ENCODE results near the gene MBNL2. TPM values are rescaled to one million over a fixed set of nuclear protein-coding genes. Genes with fewer than 3 reads are reported as not detected.

The MBNL2 gene
- total RNA-seq, 2 experiments from 2014 or later: 2.7 to 7.4 TPM

DNA sequence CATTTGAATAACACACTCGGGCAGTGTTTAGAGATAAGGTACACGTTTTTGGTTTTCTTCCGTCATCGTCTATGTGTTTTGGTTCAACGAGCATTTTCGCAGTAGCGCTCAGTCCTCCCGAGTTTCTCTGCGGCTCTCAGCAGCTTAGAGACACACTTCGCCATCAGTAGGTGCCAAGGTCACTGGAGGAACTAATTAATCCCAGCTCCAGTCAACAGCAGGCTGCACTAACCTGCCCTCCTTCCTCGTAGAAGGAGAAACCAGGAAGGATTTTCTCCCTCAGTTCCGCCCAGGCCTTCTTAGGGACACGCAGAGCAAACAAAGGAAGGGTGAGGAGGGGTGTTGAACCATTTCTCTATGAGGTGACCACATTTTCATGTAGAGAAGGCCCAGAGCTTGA, 12.6 kb downstream of the MBNL2 start:
- Histone ChIP-seq H3K36me3 (ENCODE audit: insufficient read depth, low read length) (no peaks in the 10 kb centered on the region), H3K9me2 (ENCODE audit: insufficient read depth, low read length) (no peaks in the 10 kb centered on the region), H3K79me2 (ENCODE audit: insufficient read depth, low read depth, low read length) (no peaks in the 10 kb centered on the region), H3K4me2 (ENCODE audit: low read length) (no peak overlapping the region), H3K4me1 (ENCODE audit: insufficient read depth, low read length, poor library complexity, severe bottlenecking) (no peaks in the 10 kb centered on the region), H4K20me1 (ENCODE audit: insufficient read depth, low read length) (no peaks in the 10 kb centered on the region), H3K9me3 (ENCODE audit: low read length) (no peaks in the 10 kb centered on the region), H2AFZ (ENCODE audit: low read length) (no peak overlapping the region), H3K4me3 (ENCODE audit: low read depth, low read length, poor library complexity, severe bottlenecking) (no peak overlapping the region), H3K27ac (ENCODE audit: low read depth, low read length, poor library complexity, severe bottlenecking) (no peak overlapping the region)
- intact Hi-C loops (cut with micrococcal nuclease; ENCODE audit: unreplicated experiment): no loop called here
- no peak for TF ChIP-seq EZH2phosphoT487 (IDR thresholded peaks at IDR 0.05; ENCODE audit: borderline replicate concordance, low read depth, low read length)
- TF ChIP-seq, protein P1, sequence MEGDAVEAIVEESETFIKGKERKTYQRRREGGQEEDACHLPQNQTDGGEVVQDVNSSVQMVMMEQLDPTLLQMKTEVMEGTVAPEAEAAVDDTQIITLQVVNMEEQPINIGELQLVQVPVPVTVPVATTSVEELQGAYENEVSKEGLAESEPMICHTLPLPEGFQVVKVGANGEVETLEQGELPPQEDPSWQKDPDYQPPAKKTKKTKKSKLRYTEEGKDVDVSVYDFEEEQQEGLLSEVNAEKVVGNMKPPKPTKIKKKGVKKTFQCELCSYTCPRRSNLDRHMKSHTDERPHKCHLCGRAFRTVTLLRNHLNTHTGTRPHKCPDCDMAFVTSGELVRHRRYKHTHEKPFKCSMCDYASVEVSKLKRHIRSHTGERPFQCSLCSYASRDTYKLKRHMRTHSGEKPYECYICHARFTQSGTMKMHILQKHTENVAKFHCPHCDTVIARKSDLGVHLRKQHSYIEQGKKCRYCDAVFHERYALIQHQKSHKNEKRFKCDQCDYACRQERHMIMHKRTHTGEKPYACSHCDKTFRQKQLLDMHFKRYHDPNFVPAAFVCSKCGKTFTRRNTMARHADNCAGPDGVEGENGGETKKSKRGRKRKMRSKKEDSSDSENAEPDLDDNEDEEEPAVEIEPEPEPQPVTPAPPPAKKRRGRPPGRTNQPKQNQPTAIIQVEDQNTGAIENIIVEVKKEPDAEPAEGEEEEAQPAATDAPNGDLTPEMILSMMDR (conservative IDR thresholded peaks at IDR 0.05; ENCODE audit: low read length): no peak
- ChIA-PET POLR2A (no interaction called here), CTCF (ENCODE audit: unreplicated experiment) (no interaction called here)
- no peak for DNase-seq (ENCODE audit: low spot score)
- no TSS peak for BruUV-seq (replicated peaks)

DNA sequence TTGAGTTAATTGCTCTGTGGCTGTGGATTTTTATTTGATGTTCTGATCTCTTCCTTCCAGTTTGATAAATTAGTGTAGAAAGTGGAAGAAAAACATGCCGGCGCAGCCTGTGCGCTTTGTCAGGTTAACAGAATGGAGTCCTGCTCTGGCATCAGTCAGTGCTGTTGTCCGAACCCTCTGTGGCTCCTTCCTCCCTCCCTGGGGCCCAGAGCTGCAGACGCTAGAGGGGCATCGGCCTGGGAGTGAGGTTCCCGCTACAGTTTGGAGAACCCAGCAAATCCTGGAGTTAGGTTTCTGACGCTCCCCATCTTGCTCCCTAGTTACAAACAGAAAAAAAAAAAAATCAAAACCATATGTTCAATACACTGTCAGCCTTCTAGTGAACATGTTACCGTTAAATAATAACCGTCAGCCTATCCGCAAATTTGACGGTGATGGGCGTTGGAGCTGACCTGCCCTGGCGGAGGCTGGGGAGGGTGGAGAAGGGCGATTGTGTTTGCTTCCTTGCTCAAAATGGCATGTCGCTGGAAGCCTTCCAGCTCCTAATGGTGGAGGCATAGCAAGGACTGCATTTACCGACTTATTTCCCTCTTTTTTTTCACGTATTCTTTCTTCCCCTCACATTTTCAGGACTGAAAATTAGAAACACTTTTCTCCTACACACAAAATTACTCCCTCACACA, 13.6 kb downstream of the MBNL2 start:
- Histone ChIP-seq H3K4me1 (ENCODE audit: insufficient read depth, low read length, poor library complexity, severe bottlenecking) (no peaks in the 10 kb centered on the region), H3K4me2 (ENCODE audit: low read length) (no peak overlapping the region), H3K4me3 (ENCODE audit: low read depth, low read length, poor library complexity, severe bottlenecking) (no peak overlapping the region), H4K20me1 (ENCODE audit: insufficient read depth, low read length) (no peaks in the 10 kb centered on the region), H3K36me3 (ENCODE audit: insufficient read depth, low read length) (no peaks in the 10 kb centered on the region), H3K27ac (ENCODE audit: low read depth, low read length, poor library complexity, severe bottlenecking) (no peak overlapping the region), H3K9me3 (ENCODE audit: low read length) (no peaks in the 10 kb centered on the region), H2AFZ (ENCODE audit: low read length) (no peak overlapping the region), H3K9me2 (ENCODE audit: insufficient read depth, low read length) (no peaks in the 10 kb centered on the region), H3K79me2 (ENCODE audit: insufficient read depth, low read depth, low read length) (no peaks in the 10 kb centered on the region)
- no peak for TF ChIP-seq EZH2phosphoT487 (IDR thresholded peaks at IDR 0.05; ENCODE audit: borderline replicate concordance, low read depth, low read length)
- TF ChIP-seq, protein P1 (conservative IDR thresholded peaks at IDR 0.05; ENCODE audit: low read length): no peak
- ChIA-PET POLR2A (no interaction called here), CTCF (ENCODE audit: unreplicated experiment) (no interaction called here)
- intact Hi-C loops (cut with micrococcal nuclease; ENCODE audit: unreplicated experiment): no loop called here
- BruUV-seq (replicated peaks): no TSS peak
- DNase-seq (ENCODE audit: low spot score): no peak

DNA sequence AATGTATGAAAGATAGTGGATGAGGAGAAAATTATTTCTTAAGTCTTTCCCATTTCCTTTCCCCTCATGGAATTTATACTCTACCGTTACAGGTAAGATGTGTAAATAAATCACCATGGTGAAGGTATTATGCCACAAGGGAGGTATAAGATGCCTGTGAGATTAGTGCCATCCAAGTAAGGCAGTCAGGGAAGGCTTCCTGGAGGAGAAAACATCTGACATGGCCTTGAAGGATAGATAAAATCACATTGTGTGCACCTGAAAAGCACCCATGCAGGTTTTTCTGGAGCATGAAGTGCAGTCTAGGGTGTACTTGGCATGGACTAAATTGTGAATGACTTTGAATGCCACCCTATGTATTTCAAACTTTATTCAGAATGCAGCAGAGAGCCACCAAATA, 15.3 kb downstream of the MBNL2 start:
- Histone ChIP-seq H3K4me2 (ENCODE audit: low read length) (no peak overlapping the region), H2AFZ (ENCODE audit: low read length) (no peak overlapping the region), H3K4me1 (ENCODE audit: insufficient read depth, low read length, poor library complexity, severe bottlenecking) (no peaks in the 10 kb centered on the region), H3K4me3 (ENCODE audit: low read depth, low read length, poor library complexity, severe bottlenecking) (no peak overlapping the region), H3K9me2 (ENCODE audit: insufficient read depth, low read length) (no peaks in the 10 kb centered on the region), H3K27ac (ENCODE audit: low read depth, low read length, poor library complexity, severe bottlenecking) (no peak overlapping the region), H4K20me1 (ENCODE audit: insufficient read depth, low read length) (no peaks in the 10 kb centered on the region), H3K9me3 (ENCODE audit: low read length) (no peaks in the 10 kb centered on the region), H3K79me2 (ENCODE audit: insufficient read depth, low read depth, low read length) (no peaks in the 10 kb centered on the region), H3K36me3 (ENCODE audit: insufficient read depth, low read length) (no peaks in the 10 kb centered on the region)
- TF ChIP-seq, protein P1 (conservative IDR thresholded peaks at IDR 0.05; ENCODE audit: low read length): no peak
- no peak for TF ChIP-seq EZH2phosphoT487 (IDR thresholded peaks at IDR 0.05; ENCODE audit: borderline replicate concordance, low read depth, low read length)
- CTCF ChIA-PET (ENCODE audit: unreplicated experiment): no interaction called here
- POLR2A ChIA-PET: no interaction called here
- intact Hi-C loops (cut with micrococcal nuclease; ENCODE audit: unreplicated experiment): no loop called here
- BruUV-seq (replicated peaks): no TSS peak
- no peak for DNase-seq (ENCODE audit: low spot score)

Data from OCI-LY7 (cell line).